ENCODE data around the gene BTN2A1. TPM values are rescaled to one million over a fixed set of nuclear protein-coding genes. Genes with fewer than 3 reads are reported as not detected.

Gene BTN2A1
- total and polyA plus RNA-seq, 2 of the 13 experiments (the other 11 are each of a cell fraction or from before 2014, with no cell fraction given), result 16.4 to 30.4 TPM

DNA sequence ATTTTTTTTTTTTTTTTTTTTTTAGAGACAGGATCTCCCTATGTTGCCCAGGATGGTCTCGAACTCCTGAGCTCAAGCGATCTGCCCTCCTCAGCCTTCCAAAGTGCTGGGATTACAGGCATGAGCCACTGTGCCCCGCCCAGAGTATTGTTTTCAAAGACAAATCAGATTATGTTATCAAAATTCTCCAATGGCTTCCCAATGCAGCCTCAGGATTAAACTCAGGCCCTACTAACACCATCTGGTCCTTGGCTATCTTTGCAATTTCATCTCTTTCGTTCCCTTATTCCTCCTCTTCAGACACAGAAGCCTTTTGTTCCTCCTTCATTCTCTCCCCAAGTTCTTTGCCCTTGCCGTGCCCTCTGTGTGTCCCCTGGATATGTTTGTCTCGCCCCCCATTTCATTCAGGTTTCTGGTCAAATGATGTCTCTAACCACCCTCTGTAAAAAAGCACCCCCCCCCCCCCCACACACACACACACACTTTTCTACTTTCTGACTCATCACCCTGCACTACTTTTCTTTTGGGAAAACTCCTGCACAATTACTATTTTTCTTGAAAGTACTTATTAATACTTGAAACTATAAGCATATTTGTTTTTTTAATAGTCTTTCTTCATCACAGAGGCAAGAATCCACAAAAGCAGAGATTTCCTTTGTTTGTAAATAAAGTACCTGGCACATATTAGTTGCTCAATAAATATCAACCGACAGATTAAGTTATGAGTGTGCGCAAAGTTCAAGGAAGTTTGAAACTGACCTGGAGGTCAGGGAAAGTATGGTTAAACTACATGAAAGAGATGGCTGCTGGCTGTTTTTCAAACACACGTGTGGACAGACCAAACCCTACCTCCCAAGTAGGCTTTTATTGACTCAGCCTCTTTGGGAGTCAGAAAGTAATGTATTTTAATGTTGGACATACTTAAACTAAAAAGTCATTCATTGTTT is 59.0 kb downstream of the BTN2A1 start (continued):
- TF ChIP-seq TFAP4 (IDR thresholded peaks at IDR 0.05; ENCODE audit: borderline replicate concordance, low read depth) (no peak; the same call in 1 of the 2 replicates), TOPORS (CRISPR knock-in tag; IDR thresholded peaks at IDR 0.05) (no peak), ZNF121 (CRISPR knock-in tag; IDR thresholded peaks at IDR 0.05) (no peak), MAFF (IDR thresholded peaks at IDR 0.05; ENCODE audit: low read depth, low read length) (no peak), FOXA3 (CRISPR knock-in tag; IDR thresholded peaks at IDR 0.05) (peak; percentile 65), ZBTB14 (CRISPR knock-in tag; IDR thresholded peaks at IDR 0.05) (no peak), SMC3 (IDR thresholded peaks at IDR 0.05; ENCODE audit: low read length) (no peak), ZFP1 (CRISPR knock-in tag; IDR thresholded peaks at IDR 0.05) (no peak), ZNF441 (CRISPR knock-in tag; IDR thresholded peaks at IDR 0.05; ENCODE audit: borderline replicate concordance) (no peak), SOX5 (CRISPR knock-in tag; IDR thresholded peaks at IDR 0.05; ENCODE audit: borderline replicate concordance) (peak; percentile 51; the same call in 1 of the 2 replicates), HMG20A (CRISPR knock-in tag; IDR thresholded peaks at IDR 0.05; ENCODE audit: borderline replicate concordance) (peak; percentile 66; the same call in 1 of the 2 replicates), MEIS1 (CRISPR knock-in tag; IDR thresholded peaks at IDR 0.05; ENCODE audit: borderline replicate concordance) (no peak), MTA3 (CRISPR knock-in tag; IDR thresholded peaks at IDR 0.05) (no peak), HOXA7 (CRISPR knock-in tag; IDR thresholded peaks at IDR 0.05) (no peak), ZKSCAN8 (CRISPR knock-in tag; IDR thresholded peaks at IDR 0.05; ENCODE audit: borderline replicate concordance) (0 out of 2 replicates have a peak, but pooled peaks have one; percentile 22), GATAD2A (CRISPR knock-in tag; IDR thresholded peaks at IDR 0.05) (peak; percentile 78)
- TF ChIP-seq, protein P1, sequence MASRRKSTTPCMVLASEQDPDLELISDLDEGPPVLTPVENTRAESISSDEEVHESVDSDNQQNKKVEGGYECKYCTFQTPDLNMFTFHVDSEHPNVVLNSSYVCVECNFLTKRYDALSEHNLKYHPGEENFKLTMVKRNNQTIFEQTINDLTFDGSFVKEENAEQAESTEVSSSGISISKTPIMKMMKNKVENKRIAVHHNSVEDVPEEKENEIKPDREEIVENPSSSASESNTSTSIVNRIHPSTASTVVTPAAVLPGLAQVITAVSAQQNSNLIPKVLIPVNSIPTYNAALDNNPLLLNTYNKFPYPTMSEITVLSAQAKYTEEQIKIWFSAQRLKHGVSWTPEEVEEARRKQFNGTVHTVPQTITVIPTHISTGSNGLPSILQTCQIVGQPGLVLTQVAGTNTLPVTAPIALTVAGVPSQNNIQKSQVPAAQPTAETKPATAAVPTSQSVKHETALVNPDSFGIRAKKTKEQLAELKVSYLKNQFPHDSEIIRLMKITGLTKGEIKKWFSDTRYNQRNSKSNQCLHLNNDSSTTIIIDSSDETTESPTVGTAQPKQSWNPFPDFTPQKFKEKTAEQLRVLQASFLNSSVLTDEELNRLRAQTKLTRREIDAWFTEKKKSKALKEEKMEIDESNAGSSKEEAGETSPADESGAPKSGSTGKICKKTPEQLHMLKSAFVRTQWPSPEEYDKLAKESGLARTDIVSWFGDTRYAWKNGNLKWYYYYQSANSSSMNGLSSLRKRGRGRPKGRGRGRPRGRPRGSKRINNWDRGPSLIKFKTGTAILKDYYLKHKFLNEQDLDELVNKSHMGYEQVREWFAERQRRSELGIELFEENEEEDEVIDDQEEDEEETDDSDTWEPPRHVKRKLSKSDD (CRISPR knock-in tag; IDR thresholded peaks at IDR 0.05; ENCODE audit: low read depth), result no peak
- TF ChIP-seq, protein P2, sequence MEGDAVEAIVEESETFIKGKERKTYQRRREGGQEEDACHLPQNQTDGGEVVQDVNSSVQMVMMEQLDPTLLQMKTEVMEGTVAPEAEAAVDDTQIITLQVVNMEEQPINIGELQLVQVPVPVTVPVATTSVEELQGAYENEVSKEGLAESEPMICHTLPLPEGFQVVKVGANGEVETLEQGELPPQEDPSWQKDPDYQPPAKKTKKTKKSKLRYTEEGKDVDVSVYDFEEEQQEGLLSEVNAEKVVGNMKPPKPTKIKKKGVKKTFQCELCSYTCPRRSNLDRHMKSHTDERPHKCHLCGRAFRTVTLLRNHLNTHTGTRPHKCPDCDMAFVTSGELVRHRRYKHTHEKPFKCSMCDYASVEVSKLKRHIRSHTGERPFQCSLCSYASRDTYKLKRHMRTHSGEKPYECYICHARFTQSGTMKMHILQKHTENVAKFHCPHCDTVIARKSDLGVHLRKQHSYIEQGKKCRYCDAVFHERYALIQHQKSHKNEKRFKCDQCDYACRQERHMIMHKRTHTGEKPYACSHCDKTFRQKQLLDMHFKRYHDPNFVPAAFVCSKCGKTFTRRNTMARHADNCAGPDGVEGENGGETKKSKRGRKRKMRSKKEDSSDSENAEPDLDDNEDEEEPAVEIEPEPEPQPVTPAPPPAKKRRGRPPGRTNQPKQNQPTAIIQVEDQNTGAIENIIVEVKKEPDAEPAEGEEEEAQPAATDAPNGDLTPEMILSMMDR (CRISPR knock-in tag; IDR thresholded peaks at IDR 0.05), result no peak
- TF ChIP-seq, protein P3, sequence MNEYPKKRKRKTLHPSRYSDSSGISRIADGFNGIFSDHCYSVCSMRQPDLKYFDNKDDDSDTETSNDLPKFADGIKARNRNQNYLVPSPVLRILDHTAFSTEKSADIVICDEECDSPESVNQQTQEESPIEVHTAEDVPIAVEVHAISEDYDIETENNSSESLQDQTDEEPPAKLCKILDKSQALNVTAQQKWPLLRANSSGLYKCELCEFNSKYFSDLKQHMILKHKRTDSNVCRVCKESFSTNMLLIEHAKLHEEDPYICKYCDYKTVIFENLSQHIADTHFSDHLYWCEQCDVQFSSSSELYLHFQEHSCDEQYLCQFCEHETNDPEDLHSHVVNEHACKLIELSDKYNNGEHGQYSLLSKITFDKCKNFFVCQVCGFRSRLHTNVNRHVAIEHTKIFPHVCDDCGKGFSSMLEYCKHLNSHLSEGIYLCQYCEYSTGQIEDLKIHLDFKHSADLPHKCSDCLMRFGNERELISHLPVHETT (CRISPR knock-in tag; conservative IDR thresholded peaks at IDR 0.05), result no peak
- TF ChIP-seq, protein P4, sequence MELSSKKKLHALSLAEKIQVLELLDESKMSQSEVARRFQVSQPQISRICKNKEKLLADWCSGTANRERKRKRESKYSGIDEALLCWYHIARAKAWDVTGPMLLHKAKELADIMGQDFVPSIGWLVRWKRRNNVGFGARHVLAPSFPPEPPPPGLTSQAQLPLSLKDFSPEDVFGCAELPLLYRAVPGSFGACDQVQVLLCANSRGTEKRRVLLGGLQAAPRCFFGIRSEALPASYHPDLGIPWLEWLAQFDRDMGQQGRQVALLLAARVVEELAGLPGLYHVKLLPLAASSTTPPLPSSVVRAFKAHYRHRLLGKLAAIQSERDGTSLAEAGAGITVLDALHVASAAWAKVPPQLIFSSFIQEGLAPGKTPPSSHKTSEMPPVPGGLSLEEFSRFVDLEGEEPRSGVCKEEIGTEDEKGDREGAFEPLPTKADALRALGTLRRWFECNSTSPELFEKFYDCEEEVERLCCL (CRISPR knock-in tag; IDR thresholded peaks at IDR 0.05; ENCODE audit: borderline replicate concordance), result no peak
